Liver (tissue), 9 donors: ENCODE data around the gene MRPS11. TPM values are rescaled to one million over a fixed set of nuclear protein-coding genes. Genes with fewer than 3 reads are reported as not detected.

Experiments used
- DNase-seq: peaks from one replicate; pipeline ENCODE4 v3.0.0-alpha.2; 2017; ENCODE audit warnings: low spot score
- H3K27ac ChIP-seq, 2 donors: one replicate each; pipeline ENCODE4 v1.7.0; 2013; ENCODE audit warnings: inconsistent platforms in 2 of 2, low read length in 2 of 2, control low read depth in 1 of 2, low read depth in 1 of 2, mild to moderate bottlenecking in 1 of 2
- H3K27me3 ChIP-seq, 4 donors: one replicate each; pipeline versions ENCODE4 v1.6.1 to v1.7.0; 2013; ENCODE audit warnings: low read length in 3 of 4, inconsistent platforms in 1 of 4, mild to moderate bottlenecking in 1 of 4, moderate library complexity in 1 of 4; ENCODE audit not compliant: control insufficient read depth in 4 of 4, insufficient read depth in 4 of 4
- H3K36me3 ChIP-seq, 4 donors: one replicate each; pipeline versions ENCODE4 v1.6.1 to v1.7.0; 2013; ENCODE audit warnings: low read length in 3 of 4, mild to moderate bottlenecking in 3 of 4, low read depth in 1 of 4, moderate library complexity in 1 of 4; ENCODE audit not compliant: control insufficient read depth in 4 of 4, insufficient read depth in 3 of 4
- H3K4me1 ChIP-seq, 4 donors: one replicate each; pipeline versions ENCODE4 v1.6.1 to v1.7.0; 2013; ENCODE audit warnings: low read length in 3 of 4, mild to moderate bottlenecking in 3 of 4, moderate library complexity in 1 of 4; ENCODE audit not compliant: control insufficient read depth in 4 of 4, insufficient read depth in 4 of 4
- H3K4me3 ChIP-seq, 3 donors: one replicate each; pipeline versions ENCODE4 v1.6.1 to v1.7.0; 2013; ENCODE audit warnings: low read length in 3 of 3, control low read depth in 1 of 3, low read depth in 1 of 3, mild to moderate bottlenecking in 1 of 3
- H3K9ac ChIP-seq, 2 donors: one replicate each; pipeline ENCODE4 v1.7.0; 2013; ENCODE audit warnings: low read length in 2 of 2, mild to moderate bottlenecking in 2 of 2, moderate library complexity in 2 of 2, control low read depth in 1 of 2, low read depth in 1 of 2
- H3K9me3 ChIP-seq, 4 donors: one replicate each; pipeline versions ENCODE4 v1.6.1 to v1.7.0; 2013; ENCODE audit warnings: low read length in 3 of 4; ENCODE audit not compliant: control insufficient read depth in 4 of 4
- EGR1 ChIP-seq, 2 donors: IDR thresholded peaks; 2 replicates each; pipeline ENCODE4 v1.6.1; 2016 to 2018; ENCODE audit warnings: antibody characterized with exemption in 2 of 2, low read depth in 2 of 2
- FOXA1 ChIP-seq: IDR thresholded peaks from 2 replicates; pipeline ENCODE4 v1.6.1; 2016; ENCODE audit warnings: antibody characterized with exemption
- FOXA2 ChIP-seq: IDR thresholded peaks from 2 replicates; pipeline ENCODE4 v1.6.1; 2016; ENCODE audit warnings: antibody characterized with exemption
- HNF4A ChIP-seq, 2 donors: conservative IDR thresholded peaks; 2 replicates each; pipeline ENCODE4 v1.6.1; 2016; ENCODE audit warnings: antibody characterized with exemption in 2 of 2, mild to moderate bottlenecking in 2 of 2
- HNF4G ChIP-seq: IDR thresholded peaks from 2 replicates; pipeline ENCODE4 v1.6.1; 2016; ENCODE audit warnings: antibody characterized with exemption
- JUND ChIP-seq, 2 donors: IDR thresholded peaks; 2 replicates each; pipeline ENCODE4 v1.6.1; 2016; ENCODE audit warnings: antibody characterized with exemption in 2 of 2
- MAX ChIP-seq: IDR thresholded peaks from 2 replicates; pipeline ENCODE4 v1.6.1; 2016; ENCODE audit warnings: antibody characterized with exemption
- NR2F2 ChIP-seq: IDR thresholded peaks from 2 replicates; pipeline ENCODE4 v1.6.1; 2016; ENCODE audit warnings: antibody characterized with exemption
- RAD21 ChIP-seq, 2 donors: IDR thresholded peaks; 2 replicates each; pipeline ENCODE4 v1.6.1; 2016; ENCODE audit warnings: antibody characterized with exemption in 2 of 2, mild to moderate bottlenecking in 2 of 2
- RXRA ChIP-seq, 2 donors: IDR thresholded peaks; 2 replicates each; pipeline ENCODE4 v1.6.1; 2017 to 2018; ENCODE audit warnings: antibody characterized with exemption in 2 of 2, mild to moderate bottlenecking in 1 of 2
- SP1 ChIP-seq: IDR thresholded peaks from 2 replicates; pipeline ENCODE4 v1.6.1; 2018; ENCODE audit warnings: antibody characterized with exemption, mild to moderate bottlenecking
- TAF1 ChIP-seq: conservative IDR thresholded peaks from 2 replicates; pipeline ENCODE4 v1.6.1; 2016; ENCODE audit warnings: antibody characterized with exemption, mild to moderate bottlenecking
- YY1 ChIP-seq: IDR thresholded peaks from 2 replicates; pipeline ENCODE4 v1.6.1; 2016; ENCODE audit warnings: antibody characterized with exemption, mild to moderate bottlenecking
- ZBTB33 ChIP-seq: IDR thresholded peaks from 2 replicates; pipeline ENCODE4 v1.6.1; 2016; ENCODE audit warnings: antibody characterized with exemption
- WGBS: extraction: QIAGEN DNeasy Blood & Tissue Kit; methylation state at CpG from one replicate; pipeline ENCODE4 v1.1.7; 2013; 5-methylcytosine and 5-hydroxymethylcytosine counted together
- polyA plus RNA-seq, 2 donors: library from polyadenylated mRNA; stranded (reverse) in 1 of 2; unstranded in 1 of 2; fragments of 200-250 nt in 1 of 2; fragments of >200 nt in 1 of 2; fragmentation: Nextera tagmentation in 1 of 2; extraction: Ambion mirVana in 1 of 2; gene quantifications; one replicate each; pipeline versions ENCODE4 v1.2.1 to v1.2.3, GENCODE V29; 2013 to 2015
- total RNA-seq, 2 donors: library from RNA; depleted of rRNA; stranded (reverse); fragments of >200 nt; gene quantifications; one replicate each; pipeline ENCODE4 v1.2.3, GENCODE V29; 2014
- TF ChIP-seq, protein P1 (sequence below): IDR thresholded peaks from 2 replicates; pipeline ENCODE4 v1.6.1; 2016; ENCODE audit warnings: antibody characterized with exemption
- TF ChIP-seq, protein P2 (sequence below): fragments of 150-350 bp; IDR thresholded peaks from 2 replicates; pipeline ENCODE4 v1.5.1; 2017; ENCODE audit warnings: improper control_type of control experiment, low read depth, low read length; ENCODE audit not compliant: missing input control
- donor health status: healthy.
- donor health status: healthy.
- donor health status: healthy.
- donor health status: healthy.
- donor health status: healthy.

The MRPS11 gene
- total and polyA plus RNA-seq, 4 donors = 20.5 to 54.4 (median 32.3) TPM

- Histone ChIP-seq H3K36me3 (no peaks in the 10 kb centered on the region), H3K9me3 (peaks cover 0 to 5% (median 3%) of the 10 kb centered on the region in 4 donors), H3K27me3 (no peaks in the 10 kb centered on the region), H3K4me3 (no peak overlapping the region), H3K27ac (no peak overlapping the region), H3K4me1 (peaks cover 0 to 3% (median 0%) of the 10 kb centered on the region in 4 donors), H3K9ac (no peak overlapping the region)
- DNase-seq = peak; percentile 5
- 78% methylated on average over 1 of the region's 1 CpG for WGBS
- TF ChIP-seq MAX (no peak), YY1 (no peak), ZBTB33 (no peak), RXRA (IDR thresholded peaks at IDR 0.05) (no peak), EGR1 (IDR thresholded peaks at IDR 0.05; ENCODE audit: low read depth in 2 of 2) (no peak), HNF4G (no peak), RAD21 (IDR thresholded peaks at IDR 0.05) (no peak), SP1 (no peak), FOXA2 (no peak), FOXA1 (no peak), HNF4A (conservative IDR thresholded peaks at IDR 0.05) (no peak)
- TF ChIP-seq, protein P1, sequence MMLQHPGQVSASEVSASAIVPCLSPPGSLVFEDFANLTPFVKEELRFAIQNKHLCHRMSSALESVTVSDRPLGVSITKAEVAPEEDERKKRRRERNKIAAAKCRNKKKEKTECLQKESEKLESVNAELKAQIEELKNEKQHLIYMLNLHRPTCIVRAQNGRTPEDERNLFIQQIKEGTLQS = no peak
Observed at GRCh38 chr15:88447206-88447605, 20.3 kb upstream of the MRPS11 start.

DNA sequence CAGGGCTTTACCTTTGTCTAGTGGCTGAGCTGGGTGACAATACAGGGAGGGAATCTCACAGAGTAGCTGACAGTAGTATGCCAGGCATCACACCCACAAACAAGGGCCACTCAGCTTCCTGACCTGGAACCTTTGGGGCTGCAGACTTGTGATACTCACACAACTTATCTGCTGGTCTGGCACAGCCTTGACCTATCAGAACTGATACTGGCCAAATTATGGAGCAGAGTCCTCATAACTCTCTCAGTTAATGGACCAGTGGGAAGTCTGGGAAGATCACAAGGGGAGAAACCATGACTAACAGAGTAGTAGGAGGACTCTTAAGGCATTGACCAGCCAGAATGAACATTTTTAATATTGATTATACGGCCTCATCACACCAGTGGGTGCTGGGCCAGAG is 19.8 kb upstream of the MRPS11 start:
- TF ChIP-seq, protein P2, sequence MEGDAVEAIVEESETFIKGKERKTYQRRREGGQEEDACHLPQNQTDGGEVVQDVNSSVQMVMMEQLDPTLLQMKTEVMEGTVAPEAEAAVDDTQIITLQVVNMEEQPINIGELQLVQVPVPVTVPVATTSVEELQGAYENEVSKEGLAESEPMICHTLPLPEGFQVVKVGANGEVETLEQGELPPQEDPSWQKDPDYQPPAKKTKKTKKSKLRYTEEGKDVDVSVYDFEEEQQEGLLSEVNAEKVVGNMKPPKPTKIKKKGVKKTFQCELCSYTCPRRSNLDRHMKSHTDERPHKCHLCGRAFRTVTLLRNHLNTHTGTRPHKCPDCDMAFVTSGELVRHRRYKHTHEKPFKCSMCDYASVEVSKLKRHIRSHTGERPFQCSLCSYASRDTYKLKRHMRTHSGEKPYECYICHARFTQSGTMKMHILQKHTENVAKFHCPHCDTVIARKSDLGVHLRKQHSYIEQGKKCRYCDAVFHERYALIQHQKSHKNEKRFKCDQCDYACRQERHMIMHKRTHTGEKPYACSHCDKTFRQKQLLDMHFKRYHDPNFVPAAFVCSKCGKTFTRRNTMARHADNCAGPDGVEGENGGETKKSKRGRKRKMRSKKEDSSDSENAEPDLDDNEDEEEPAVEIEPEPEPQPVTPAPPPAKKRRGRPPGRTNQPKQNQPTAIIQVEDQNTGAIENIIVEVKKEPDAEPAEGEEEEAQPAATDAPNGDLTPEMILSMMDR = no peak
- DNase-seq = peak; percentile 14
- Histone ChIP-seq H3K9ac (no peak overlapping the region), H3K36me3 (no peaks in the 10 kb centered on the region), H3K4me1 (peaks cover 0 to 3% (median 0%) of the 10 kb centered on the region in 4 donors), H3K27ac (no peak overlapping the region), H3K9me3 (peaks cover 0 to 5% (median 3%) of the 10 kb centered on the region in 4 donors), H3K4me3 (no peak overlapping the region), H3K27me3 (no peaks in the 10 kb centered on the region)
- WGBS = 86% methylated on average over 1 of the region's 1 CpG

DNA sequence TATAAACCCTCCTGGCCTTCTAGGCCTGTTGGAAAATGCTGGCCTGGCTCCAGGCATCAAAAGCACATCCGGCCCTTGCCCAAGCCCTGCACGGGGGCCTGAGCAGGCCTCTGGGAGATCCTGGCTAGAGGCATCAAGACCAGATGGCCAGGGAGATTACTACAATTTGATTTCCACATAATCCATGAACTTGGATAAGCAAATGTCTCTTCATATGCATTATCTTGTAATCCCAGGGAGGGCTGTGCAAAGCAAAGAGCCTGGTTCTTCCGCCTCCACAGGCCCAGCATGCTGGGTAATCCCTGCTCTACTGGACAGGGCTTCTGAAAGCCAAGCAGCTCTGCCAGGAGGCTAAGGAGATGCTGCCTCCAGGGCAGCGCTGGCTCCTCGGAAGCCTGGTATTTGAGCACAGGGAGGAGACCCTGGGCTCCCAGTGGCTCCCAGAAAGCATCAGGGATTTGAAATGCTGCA is 18.5 kb upstream of the MRPS11 start:
- 89% methylated on average over 5 of the region's 5 CpGs for WGBS
- DNase-seq = peak; percentile 14
- Histone ChIP-seq H3K4me3 (no peak overlapping the region), H3K36me3 (no peaks in the 10 kb centered on the region), H3K9me3 (no peaks in the 10 kb centered on the region), H3K9ac (no peak overlapping the region), H3K27ac (no peak overlapping the region), H3K27me3 (no peaks in the 10 kb centered on the region), H3K4me1 (peaks cover 0 to 3% (median 0%) of the 10 kb centered on the region in 4 donors)
- no peak for TF ChIP-seq TAF1
- TF ChIP-seq HNF4A (conservative IDR thresholded peaks at IDR 0.05) = no peak
- no peak for TF ChIP-seq SP1
- no peak for TF ChIP-seq MAX
- no peak for TF ChIP-seq JUND (IDR thresholded peaks at IDR 0.05)
- no peak for TF ChIP-seq NR2F2
- no peak for TF ChIP-seq RAD21 (IDR thresholded peaks at IDR 0.05)
- no peak for TF ChIP-seq FOXA1
- no peak for TF ChIP-seq FOXA2
- no peak for TF ChIP-seq YY1
- no peak for TF ChIP-seq EGR1 (IDR thresholded peaks at IDR 0.05; ENCODE audit: low read depth in 2 of 2)
